AG04450 (cell line): Measurements from ENCODE around the gene ESCO1. TPM values are rescaled to one million over a fixed set of nuclear protein-coding genes. Genes with fewer than 3 reads are reported as not detected.

ENCODE experiments used
- CTCF ChIA-PET: fragments of 300-600, 350-600 bp; formaldehyde crosslinking; extraction: SDS; loops from one replicate; lab custom pipeline; 2022; ENCODE audit warnings: antibody characterized with exemption, inconsistent platforms; lab: Charles Lee
- POLR2A ChIA-PET: fragments of 350-600 bp; formaldehyde crosslinking; extraction: SDS; loops from one replicate; lab custom pipeline; 2021; ENCODE audit warnings: antibody characterized with exemption, inconsistent platforms; lab: Yijun Ruan, JAX
- DNase-seq: peaks from one replicate; pipeline ENCODE4 v3.0.0-alpha.2; 2011; ENCODE audit warnings: low read depth, low spot score
- H3K27ac ChIP-seq: one replicate; pipeline ENCODE4 v1.5.1; 2012; ENCODE audit warnings: low read depth, low read length, control low read depth
- H3K27me3 ChIP-seq: one replicate; pipeline ENCODE4 v1.6.0; 2012; ENCODE audit warnings: low read length; ENCODE audit not compliant: control insufficient read depth, insufficient read depth
- H3K4me3 ChIP-seq: 2 replicates; pipeline ENCODE4 v1.5.1; 2011; ENCODE audit warnings: mild to moderate bottlenecking, low read depth, low read length, control low read depth
- H3K9me3 ChIP-seq: 2 replicates; pipeline ENCODE4 v1.5.1; 2012; ENCODE audit warnings: low read length; ENCODE audit not compliant: control insufficient read depth, insufficient read depth
- polyA plus RNA-seq: library from polyadenylated mRNA; depleted of rRNA; stranded (reverse); fragments of >200 nt; gene quantifications from 2 replicates; pipeline ENCODE4 v1.2.3, GENCODE V29; 2011
- TF ChIP-seq, protein P1 (sequence below): IDR thresholded peaks from 2 replicates; pipeline ENCODE4 v1.5.1; 2011; ENCODE audit warnings: low read depth, low read length, control low read depth, inconsistent platforms

ESCO1 gene
- polyA plus RNA-seq, 1 experiment: 8.9 TPM

DNA sequence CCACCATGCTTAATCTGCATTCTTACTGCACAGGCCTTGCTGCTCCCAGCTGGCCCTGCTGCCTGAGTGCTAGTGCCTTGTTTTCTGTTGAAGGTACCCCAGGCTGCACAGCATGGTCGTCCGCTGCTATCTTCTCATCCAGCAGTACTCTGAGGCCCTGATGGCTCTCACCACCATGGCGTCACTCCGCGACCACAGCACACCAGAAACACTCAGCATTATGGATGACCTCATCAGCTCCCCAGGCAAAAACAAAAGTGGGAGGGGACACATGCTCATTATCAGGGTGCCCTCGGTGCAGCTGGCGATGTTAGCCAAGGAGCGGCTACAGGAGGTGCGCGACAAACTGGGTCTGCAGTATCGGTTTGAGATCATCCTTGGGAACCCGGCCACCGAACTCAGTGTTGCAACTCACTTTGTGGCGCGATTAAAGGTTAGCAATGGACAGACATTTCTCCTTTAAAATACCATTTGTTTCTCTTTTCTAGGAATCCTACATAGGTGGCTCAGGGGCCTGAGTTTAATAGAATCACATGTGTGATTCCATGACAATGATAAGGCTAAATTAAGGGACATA lies 110.5 kb downstream of the ESCO1 start:
- Histone ChIP-seq H3K9me3 (no peaks in the 10 kb centered on the region), H3K4me3 (no peak overlapping the region), H3K27ac (no peak overlapping the region), H3K27me3 (peaks cover 5% of the 10 kb centered on the region)
- ChIA-PET CTCF (interaction anchor here (1.2 to 2.2 kb wide), 8 partner anchors 9 to 466 kb away, joined by 4 to 20 read pairs (median 6); partner anchors contain the start of genes ESCO1 and SNRPD1), POLR2A (no interaction called here)
- TF ChIP-seq, protein P1, sequence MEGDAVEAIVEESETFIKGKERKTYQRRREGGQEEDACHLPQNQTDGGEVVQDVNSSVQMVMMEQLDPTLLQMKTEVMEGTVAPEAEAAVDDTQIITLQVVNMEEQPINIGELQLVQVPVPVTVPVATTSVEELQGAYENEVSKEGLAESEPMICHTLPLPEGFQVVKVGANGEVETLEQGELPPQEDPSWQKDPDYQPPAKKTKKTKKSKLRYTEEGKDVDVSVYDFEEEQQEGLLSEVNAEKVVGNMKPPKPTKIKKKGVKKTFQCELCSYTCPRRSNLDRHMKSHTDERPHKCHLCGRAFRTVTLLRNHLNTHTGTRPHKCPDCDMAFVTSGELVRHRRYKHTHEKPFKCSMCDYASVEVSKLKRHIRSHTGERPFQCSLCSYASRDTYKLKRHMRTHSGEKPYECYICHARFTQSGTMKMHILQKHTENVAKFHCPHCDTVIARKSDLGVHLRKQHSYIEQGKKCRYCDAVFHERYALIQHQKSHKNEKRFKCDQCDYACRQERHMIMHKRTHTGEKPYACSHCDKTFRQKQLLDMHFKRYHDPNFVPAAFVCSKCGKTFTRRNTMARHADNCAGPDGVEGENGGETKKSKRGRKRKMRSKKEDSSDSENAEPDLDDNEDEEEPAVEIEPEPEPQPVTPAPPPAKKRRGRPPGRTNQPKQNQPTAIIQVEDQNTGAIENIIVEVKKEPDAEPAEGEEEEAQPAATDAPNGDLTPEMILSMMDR: no peak
- DNase-seq: no peak

DNA sequence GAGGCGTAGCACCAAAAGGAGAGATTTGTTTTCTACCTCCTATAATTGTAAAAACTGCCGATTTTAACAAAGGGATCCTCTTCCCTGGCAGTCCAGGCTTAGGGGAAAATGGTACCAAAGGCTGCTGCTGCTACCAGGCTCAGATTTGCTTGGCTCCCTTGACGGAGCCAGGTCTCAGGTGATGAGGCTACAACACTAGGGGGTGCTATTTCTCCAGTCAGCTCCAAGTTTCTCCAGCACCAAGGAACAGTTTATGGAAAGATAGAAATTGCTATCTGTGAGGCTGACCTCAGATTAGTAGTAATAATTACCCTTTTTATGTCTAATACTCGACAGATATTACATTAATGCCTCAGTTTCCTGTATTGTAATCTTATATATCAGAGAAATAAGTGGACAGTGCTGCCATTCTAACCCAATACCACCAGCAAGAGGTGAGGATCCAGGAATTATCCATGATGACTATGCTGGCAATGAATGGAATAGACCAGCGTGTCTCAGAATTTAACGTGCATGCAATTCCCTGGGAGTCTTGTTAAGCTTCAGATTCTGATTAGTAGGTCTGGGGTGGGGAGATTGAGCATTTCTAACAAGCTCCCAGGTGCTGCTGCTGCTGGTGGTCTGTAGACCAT lies 111.3 kb downstream of the ESCO1 start:
- H3K4me3 ChIP-seq: no peak overlapping the region
- POLR2A ChIA-PET: no interaction called here
- no peak overlapping the region for H3K27ac ChIP-seq
- no peaks in the 10 kb centered on the region for H3K9me3 ChIP-seq
- TF ChIP-seq, protein P1: peak; percentile 86
- CTCF ChIA-PET: interaction anchor here (0.8 to 2.2 kb wide), 14 partner anchors 8 to 467 kb away, joined by 3 to 20 read pairs (median 4); partner anchors contain the start of genes ESCO1 and SNRPD1
- peak; percentile 13 for DNase-seq
- peaks cover 2% of the 10 kb centered on the region for H3K27me3 ChIP-seq

DNA sequence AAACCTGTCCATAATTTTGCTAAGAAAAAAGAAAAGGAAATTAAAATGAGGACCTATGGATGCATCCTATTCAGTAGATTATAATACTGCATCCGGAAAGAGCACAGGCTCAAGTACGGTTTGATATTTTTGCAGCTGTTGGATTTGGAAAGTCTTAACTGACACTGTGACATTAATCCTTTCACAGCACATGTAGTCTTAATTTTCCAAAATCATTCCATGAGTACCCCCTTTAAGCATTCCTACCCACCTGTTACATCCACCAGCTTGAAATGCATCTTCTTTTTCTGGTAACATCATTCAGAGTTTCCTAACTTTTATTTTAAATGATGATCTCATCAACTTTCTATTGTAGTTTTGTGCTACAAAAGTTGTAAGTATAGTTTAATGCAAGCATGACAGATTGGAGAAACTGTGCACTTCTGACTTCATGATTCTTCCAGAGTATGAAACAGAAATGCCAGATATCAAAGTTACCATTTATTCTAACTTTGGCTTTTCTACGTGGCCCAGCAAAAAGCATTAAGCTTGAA lies 113.5 kb downstream of the ESCO1 start:
- no peaks in the 10 kb centered on the region for H3K27me3 ChIP-seq
- H3K9me3 ChIP-seq: no peaks in the 10 kb centered on the region
- H3K27ac ChIP-seq: no peak overlapping the region
- H3K4me3 ChIP-seq: no peak overlapping the region
- ChIA-PET POLR2A (no interaction called here), CTCF (interaction anchor here (1.0 to 1.9 kb wide), 5 partner anchors 8 to 292 kb away, joined by 3 to 12 read pairs (median 4); partner anchors contain the start of gene ESCO1)
- TF ChIP-seq, protein P1: no peak
- DNase-seq: no peak

DNA sequence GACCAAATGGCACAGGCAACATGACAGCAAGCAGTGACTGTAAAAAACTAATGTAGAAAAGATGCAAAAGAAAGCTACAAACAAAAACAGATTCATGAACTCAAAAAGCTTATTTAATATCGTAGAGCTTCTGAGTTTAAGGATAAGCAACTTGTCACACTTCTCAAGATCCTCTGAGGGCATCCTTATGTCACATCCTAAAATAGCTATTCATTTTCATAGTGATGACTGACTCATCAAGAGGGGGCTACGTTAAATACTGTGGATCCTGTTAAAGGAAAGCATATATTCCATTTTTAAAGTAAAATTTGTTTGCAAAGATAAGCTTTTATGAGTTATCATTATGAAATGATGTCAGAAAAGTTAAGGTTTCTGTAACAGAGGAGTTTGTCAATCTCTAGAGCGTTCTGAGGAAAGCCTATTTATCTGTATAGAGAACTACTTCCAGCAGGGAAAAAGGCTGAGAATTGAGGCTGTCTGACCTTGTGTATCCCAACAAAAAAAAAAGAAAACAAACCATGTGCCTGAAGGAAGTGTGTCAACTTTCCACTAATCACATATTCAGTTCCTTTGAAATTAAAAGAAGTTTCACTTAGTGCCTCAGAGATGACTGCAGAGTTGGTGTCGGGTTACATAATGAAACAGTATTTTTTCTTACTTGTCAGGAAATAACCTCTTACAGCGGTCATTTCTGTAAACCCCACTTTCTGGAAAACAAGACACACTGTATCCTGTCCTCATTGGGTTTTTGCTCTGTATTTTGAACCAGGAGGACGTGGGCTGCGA lies 115.5 kb downstream of the ESCO1 start:
- Histone ChIP-seq H3K4me3 (no peak overlapping the region), H3K27ac (no peak overlapping the region), H3K9me3 (no peaks in the 10 kb centered on the region), H3K27me3 (no peaks in the 10 kb centered on the region)
- CTCF ChIA-PET: interaction anchor here (1.9 to 2.6 kb wide), 2 partner anchors 116 to 290 kb away, joined by 7 to 10 read pairs; partner anchors contain the start of gene ESCO1
- POLR2A ChIA-PET: no interaction called here
- DNase-seq: no peak
- TF ChIP-seq, protein P1: no peak
